RKO (cell line): Measurements from ENCODE around the gene RNF152.

Experiments used
- DNase-seq: peaks from one replicate; pipeline ENCODE4 v3.0.0-alpha.2; 2016; ENCODE audit warnings: low spot score

RNF152 gene

DNA sequence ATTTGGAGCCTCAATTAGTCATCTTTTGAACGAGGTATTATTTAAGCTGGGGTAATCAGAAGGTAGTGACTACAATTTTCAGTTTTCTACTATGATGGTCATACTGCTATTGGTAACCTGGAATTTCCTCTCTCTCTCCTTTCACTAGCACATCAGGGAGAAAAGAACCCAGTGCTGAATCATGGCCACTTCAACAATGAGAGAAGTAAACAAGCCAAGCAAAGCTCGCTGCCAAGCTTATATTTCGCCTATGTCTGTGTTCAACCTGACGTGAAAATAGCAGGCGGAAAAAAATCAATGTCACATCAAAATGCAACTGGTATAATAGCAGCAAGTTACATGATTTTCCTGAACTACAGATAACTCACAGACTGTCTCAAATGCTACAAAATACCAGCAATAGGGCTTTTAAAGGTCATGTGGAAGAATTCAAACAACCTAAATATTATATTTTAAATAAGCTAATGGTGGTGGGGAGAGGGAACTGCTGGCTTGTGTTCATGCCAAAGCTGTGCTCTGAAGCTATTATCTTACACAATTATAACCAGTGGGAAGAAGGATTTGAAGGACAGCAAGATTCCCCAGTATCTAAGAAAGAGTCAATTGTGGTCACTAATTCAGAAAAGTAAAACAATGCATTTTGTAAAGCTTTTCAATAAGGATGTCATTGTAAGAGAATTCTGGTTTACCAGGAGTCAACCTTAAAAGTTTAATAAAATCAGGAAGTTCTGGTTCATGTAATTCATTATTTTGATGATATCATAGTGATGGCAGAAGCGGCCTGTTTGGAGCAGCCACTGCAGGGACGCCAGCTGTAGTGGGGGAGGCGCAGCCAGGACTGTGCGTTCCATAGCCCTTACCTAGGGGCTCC, 38.0 kb downstream of the RNF152 start:
- DNase-seq, result no peak

- DNase-seq, result no peak
Observed at GRCh38 chr18:61853855-61854254, 39.0 kb downstream of the RNF152 start.

GRCh38 chr18:61852496-61852895, 40.3 kb downstream of the RNF152 start:
- DNase-seq, result no peak

DNA sequence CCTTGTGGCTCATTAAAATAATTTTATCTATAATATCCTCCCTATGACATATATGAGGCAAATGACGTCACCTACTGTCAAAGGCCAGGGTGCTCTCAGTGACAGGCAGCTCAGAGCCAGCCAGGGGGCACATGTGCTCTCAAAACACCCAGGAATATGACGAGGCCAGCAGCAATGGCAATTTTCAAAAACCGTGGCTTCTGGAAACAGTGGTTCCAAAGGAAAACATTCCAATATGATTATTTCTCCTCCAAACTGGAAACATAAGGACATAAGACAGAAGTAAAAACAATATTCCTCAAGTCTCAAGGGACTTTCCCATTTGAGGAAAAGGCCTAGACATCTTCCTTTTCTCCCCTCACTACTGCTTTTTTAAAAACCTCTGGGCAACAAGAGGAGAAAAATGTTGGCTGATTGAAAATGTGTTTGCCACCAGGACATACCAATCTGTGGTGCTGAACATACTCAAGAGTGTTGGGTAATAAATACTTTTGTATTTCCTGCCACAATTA, 40.8 kb downstream of the RNF152 start:
- peak; percentile 4 for DNase-seq

DNA sequence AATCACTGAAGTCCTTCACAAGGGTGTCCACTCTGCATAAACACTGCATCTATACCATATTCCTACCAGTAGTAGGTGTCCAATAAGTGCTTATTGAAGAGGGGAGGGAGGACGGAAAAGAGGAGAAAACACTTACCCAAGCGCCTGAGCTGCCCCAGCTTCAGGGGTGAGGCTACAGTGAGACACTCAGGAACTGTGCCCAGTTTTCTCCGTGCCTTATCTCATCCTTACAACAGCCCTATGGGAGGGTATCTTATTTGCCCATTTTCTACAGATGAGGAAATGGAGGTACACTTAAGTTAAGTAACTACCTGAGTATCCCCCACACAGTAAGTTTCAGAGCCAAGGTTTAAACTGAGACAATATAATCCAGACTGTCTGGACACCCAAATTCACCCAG, 41.5 kb downstream of the RNF152 start:
- no peak for DNase-seq

- DNase-seq, result no peak
Observed at GRCh38 chr18:61850756-61851155, 42.1 kb downstream of the RNF152 start.

DNA sequence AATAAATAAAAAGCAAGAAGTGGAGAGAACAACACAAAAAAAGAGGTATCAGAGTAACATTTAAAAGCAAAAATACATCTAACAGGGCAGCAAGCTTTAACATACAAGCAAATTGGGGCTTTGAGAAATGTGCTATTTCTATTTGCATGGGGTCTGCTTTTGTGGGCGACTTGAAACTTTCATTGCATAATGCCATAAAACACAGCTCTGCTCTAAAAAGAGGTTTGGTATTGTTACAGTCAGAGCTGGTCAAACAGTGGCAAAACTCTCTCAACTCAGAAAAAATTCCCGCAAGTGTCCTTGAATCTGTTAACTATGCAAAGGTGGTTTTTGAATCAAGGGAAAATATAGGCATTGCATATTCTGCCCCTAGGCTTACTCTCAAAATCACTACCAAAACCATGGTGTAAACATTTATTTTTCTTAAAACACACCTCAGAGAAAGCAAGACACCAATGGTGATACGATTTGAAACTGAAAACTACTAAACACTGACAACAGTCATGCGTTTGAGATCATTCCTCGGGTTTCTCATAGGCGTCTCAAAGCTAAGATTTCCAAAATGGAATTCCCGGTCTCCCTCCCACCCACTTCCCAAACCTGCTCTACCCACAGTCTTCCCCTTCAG, 45.5 kb downstream of the RNF152 start:
- DNase-seq, result no peak

DNA sequence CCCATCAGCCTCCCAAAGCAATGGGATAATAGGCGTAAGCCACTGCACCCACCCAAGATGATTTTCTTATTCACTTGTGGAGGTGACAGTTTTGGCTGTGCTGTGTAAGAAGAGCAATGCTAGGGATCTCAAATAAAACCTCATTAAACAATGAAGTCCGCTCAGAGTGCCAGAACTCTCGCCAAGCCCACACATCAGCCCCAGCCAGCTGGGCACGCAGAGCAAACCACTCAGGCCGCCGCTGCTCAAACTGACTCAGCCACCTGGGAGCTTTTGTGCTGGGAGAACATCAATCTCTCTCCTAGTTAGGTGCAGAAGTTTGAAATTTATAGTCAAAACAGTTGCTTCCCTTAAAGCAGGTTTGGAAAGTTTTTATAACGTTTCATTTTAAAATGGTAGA, 47.6 kb downstream of the RNF152 start:
- no peak for DNase-seq

- DNase-seq, result no peak
Observed at GRCh38 chr18:61844726-61845125, 48.1 kb downstream of the RNF152 start.

GRCh38 chr18:61842146-61842545, 50.7 kb downstream of the RNF152 start:
- DNase-seq, result no peak

DNA sequence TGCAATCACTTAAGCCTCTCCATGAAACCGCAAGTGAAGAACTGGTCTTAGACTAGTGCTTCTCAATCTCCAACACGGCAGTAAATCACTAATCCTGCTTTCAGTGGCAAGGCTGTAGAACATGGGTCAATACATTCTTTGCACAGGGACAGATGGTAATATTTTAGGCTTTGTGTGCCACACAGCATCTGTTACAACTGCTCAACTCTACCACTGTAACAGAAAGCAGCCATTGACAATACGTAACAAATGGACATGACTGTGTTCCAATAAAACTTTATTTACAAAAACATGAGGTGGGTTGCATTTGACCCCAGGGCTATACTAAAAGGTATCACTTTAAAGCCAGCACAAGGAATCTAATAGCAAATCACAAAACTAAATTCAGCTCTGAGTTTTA, 51.1 kb downstream of the RNF152 start:
- no peak for DNase-seq

GRCh38 chr18:61840324-61840723, 52.5 kb downstream of the RNF152 start:
- DNase-seq, result no peak

DNA sequence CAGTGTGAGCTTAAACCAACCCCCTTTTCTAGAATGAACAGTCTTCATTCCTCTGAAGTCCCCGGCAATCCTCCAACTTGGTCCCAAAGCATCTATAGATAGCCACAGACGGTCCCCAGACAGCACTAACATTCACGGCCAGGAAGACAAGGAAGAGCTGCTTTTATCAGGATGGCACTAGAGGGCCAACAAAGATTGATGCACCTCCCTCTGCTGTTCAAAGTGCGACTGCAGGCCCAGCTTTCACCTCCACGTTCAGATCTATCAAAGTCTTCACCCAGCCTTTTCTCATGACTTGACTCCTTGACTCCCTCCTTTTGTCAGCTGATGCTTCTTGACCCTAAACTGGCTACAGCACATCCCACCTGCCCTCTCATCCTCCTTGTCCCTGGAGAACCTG, 54.3 kb downstream of the RNF152 start:
- no peak for DNase-seq

- no peak for DNase-seq
Observed at GRCh38 chr18:61833978-61834377, 58.8 kb downstream of the RNF152 start.

GRCh38 chr18:61833387-61833786, 59.4 kb downstream of the RNF152 start:
- DNase-seq, result no peak

DNA sequence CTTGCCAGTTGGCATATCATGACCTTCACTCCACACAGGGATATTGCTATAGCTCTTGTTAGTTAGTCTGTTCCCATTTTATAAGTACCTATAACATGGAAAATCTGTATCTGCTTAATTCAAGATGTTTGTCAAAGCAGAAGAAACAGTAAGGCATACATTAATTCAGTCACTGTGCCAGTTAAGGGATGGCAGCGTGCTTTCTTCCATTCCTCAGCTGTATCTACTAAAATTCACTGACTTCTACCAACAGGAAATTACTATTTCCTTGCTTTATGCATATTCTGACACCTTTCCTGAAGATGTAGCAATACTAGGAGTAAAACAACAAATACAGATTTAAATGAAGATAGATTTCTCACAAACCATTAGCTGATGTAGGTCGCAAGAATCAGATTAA, 59.9 kb downstream of the RNF152 start:
- DNase-seq, result no peak

GRCh38 chr18:61831071-61831470, 61.7 kb downstream of the RNF152 start:
- no peak for DNase-seq

GRCh38 chr18:61829108-61829507, 63.7 kb downstream of the RNF152 start:
- DNase-seq, result no peak

- DNase-seq, result no peak
Observed at GRCh38 chr18:61827591-61827990, 65.2 kb downstream of the RNF152 start.

DNA sequence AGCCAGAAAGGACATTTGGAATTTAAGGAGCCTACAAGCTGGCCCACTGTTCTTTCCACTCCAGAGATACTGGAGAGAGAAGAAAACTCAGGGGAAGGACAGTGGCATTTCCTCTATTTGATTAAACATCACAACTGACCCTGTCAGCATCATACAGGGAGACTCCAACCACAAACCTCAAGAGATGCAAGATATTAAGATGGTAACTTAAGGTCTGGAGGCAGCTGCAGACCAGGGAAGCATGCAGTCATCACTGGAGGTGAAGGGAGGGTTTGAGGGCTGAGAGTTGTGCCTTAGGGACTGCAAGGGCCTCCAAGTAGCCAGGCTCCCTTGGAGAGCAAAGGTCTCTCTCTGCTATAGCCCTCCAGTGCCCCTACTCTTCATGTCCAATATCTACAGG, 67.4 kb downstream of the RNF152 start:
- DNase-seq, result no peak

DNA sequence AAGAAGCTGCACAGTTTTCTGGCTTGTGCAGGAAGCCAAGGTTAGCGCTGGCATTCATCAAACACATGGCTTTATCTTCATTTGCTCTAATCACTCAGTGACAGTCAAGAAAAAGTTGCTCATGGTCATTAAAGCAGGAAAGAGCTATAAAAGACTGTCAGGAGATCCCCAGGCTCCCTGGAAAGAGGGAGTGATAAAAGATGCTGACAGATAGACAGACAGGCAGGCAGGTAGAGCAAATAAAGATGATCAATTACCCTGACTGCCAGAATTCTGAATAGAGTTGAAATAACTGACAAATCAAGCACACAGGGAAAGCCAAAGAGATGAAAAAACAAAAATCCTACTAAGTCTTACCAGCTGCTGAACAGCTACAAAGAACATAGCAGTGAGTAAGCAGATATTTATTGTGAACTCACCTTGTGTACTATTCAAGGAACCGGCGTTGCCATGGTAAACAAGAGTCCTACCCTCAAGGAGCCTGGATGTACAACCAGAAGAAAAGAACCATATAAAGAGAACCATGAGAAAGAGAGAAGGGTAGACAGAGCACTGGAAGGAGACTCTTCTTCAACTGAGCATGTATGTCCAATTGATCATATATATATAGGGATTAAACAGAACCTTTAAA, 68.0 kb downstream of the RNF152 start:
- DNase-seq, result no peak

GRCh38 chr18:61823595-61823994, 69.2 kb downstream of the RNF152 start:
- DNase-seq, result no peak

GRCh38 chr18:61822879-61823278, 69.9 kb downstream of the RNF152 start:
- DNase-seq, result no peak
